Measurements from ENCODE around the gene COL11A2. TPM values are rescaled to one million over a fixed set of nuclear protein-coding genes. Genes with fewer than 3 reads are reported as not detected.

Gene COL11A2
- total RNA-seq, 1 experiment from 2014 or later = 7.6 TPM

DNA sequence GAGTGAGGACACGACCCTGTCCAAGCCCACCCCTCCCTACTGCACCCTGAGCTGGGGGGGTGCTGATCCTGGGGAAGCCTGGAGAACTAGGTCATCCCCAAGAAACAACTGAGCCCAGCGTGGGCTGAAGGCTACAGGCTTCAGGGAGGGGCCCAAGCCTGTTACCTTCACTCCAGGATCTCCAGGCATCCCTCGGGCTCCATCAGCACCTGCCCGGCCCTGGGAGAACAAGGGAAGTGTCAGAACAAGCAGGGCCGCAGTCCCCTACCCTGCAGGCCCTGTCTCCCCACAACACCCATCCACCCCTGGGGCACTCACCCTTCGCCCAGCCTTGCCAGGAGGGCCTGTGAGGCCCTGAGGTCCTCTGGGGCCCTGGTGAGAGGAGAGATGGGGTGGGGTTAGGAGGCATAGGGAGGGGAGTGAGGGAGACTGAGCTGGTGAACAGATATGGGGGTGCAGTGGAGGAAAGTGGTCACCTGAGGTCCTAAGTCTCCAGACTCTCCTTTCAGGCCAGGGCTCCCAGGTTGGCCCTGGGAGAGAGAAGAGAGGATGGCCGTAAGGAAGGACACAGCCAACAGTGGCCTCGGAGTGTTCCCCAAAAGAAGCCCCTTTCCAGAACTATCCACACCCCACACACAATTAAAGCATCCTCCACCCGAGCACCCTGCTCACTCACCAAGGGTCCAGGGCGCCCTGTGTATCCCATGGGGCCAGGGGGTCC lies 13.4 kb downstream of the COL11A2 start (continued):
- no peak for TF ChIP-seq SRF (IDR thresholded peaks at IDR 0.05; ENCODE audit: low read depth)
- TF ChIP-seq EZH2phosphoT487 (IDR thresholded peaks at IDR 0.05; ENCODE audit: borderline replicate concordance) = no peak

DNA sequence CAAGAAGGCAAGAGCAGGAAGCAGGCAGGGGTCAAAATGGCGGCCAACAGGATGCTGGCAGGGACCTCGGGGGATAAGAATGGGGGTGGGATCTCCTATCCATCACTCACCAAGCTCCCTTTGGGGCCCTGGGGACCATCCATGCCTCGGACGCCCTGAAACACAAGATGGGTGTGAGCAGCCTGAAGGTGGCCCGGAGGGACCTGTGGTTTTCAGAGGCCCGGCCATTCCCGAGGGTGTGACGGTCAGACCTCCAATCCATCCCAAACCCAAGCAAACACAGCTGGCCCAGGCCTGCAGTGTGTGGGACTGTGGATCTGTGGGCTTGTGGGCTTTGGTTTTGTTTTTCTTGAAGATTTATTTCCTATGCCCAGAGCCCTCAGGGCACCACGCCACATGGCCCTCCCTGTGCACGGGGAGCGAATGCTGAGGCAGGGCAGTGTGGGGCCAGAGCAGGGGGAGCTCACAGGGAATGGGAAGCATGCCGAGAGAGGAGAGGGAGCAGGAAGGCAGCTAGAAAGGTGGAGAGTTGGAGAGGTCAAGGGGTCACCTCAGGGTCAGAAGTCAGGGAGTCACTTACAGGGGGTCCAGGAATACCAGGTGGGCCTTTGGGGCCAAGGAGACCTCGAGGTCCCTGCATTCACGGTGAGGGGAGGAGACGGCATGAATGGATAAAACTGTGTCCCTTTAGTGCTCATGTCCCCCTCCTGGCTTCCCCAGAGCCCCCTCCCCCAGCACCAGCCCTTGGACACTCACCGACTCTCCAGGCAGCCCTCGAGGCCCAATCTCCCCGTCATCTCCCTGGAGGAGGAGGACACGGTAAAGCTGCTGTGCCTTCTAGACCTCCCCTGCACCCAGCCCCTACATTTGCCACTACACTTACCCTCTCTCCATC lies 14.5 kb downstream of the COL11A2 start:
- no TSS peak for BruUV-seq (replicated peaks)
- H3K36me3 ChIP-seq (ENCODE audit: control insufficient read depth in 1 of 2, insufficient read depth in 2 of 2, low read length in 2 of 2) = no peaks in the 10 kb centered on the region
- ChIA-PET POLR2A (no interaction called here), CTCF (no interaction called here), RAD21 (ENCODE audit: low non-redundant PET in 1 of 2, low total read pairs in 2 of 2, uncharacterized antibody in 2 of 2, unreplicated experiment in 2 of 2) (no interaction called here)
- ATAC-seq (no peak), DNase-seq (ENCODE audit: low read depth, low spot score) (no peak)
- no peak overlapping the region for H3K4me3 ChIP-seq (replicated peaks in 1 of 2; ENCODE audit: low read depth in 1 of 2, low read length in 2 of 2)
- H3K4me2 ChIP-seq (ENCODE audit: low read length) = no peak overlapping the region
- intact Hi-C loops (cut with micrococcal nuclease) = no loop called here
- no peak overlapping the region for H3K9ac ChIP-seq (ENCODE audit: low read length)
- no peak overlapping the region for H2AFZ ChIP-seq (ENCODE audit: low read depth, low read length, poor library complexity, severe bottlenecking)
- no peak overlapping the region for H3K27ac ChIP-seq (ENCODE audit: low read depth, low read length)
- no peak for TF ChIP-seq CBX3 (IDR thresholded peaks at IDR 0.05; ENCODE audit: low read depth)
- TF ChIP-seq ZFX (IDR thresholded peaks at IDR 0.05) = no peak
- TF ChIP-seq YY1 (IDR thresholded peaks at IDR 0.05; ENCODE audit: extremely low read depth, insufficient replicate concordance, low read depth, low read length) = no peak
- TF ChIP-seq ELF1 (IDR thresholded peaks at IDR 0.05; ENCODE audit: borderline replicate concordance, low read depth) = no peak
- no peak for TF ChIP-seq EZH2phosphoT487 (IDR thresholded peaks at IDR 0.05; ENCODE audit: borderline replicate concordance)
- no peak for TF ChIP-seq POLR2A (IDR thresholded peaks at IDR 0.05; ENCODE audit: borderline replicate concordance, extremely low read depth, insufficient read depth, insufficient read length)
- TF ChIP-seq ATF3 (IDR thresholded peaks at IDR 0.05) = no peak
- no peak for TF ChIP-seq TCF7L2 (IDR thresholded peaks at IDR 0.05; ENCODE audit: borderline replicate concordance, extremely low read depth, insufficient read depth, insufficient read length)
- no peaks in the 10 kb centered on the region for H3K9me2 ChIP-seq (ENCODE audit: insufficient read depth)
- H3K4me1 ChIP-seq (ENCODE audit: control insufficient read depth in 1 of 2, insufficient read depth in 2 of 2, low read length in 2 of 2) = no peaks in the 10 kb centered on the region
- no peaks in the 10 kb centered on the region for H3K79me2 ChIP-seq (ENCODE audit: insufficient read depth, low read length)
- no peaks in the 10 kb centered on the region for H3K27me3 ChIP-seq (ENCODE audit: insufficient read depth, low read length)
- H4K20me1 ChIP-seq (ENCODE audit: insufficient read depth) = no peaks in the 10 kb centered on the region
- H3K9me3 ChIP-seq (ENCODE audit: control insufficient read depth in 1 of 2, insufficient read depth in 1 of 2, low read depth in 1 of 2, low read length in 2 of 2) = no peaks in the 10 kb centered on the region
